HG03575 (cell line): ENCODE measurements around the gene LMO2.
"Not testable (repeated sequence)": the region's sequence is repeated elsewhere in the genome, so short reads cannot be mapped to it uniquely, and the experiment has no call there.

Experiments used
- ATAC-seq: cut with Tn5 transposase; IDR thresholded peaks from one replicate; pipeline ENCODE4 v1.9.1; 2021; ENCODE audit not compliant: unreplicated experiment, insufficient number of reproducible peaks, low FRiP score; ENCODE audit errors: extremely low read depth

Gene LMO2

GRCh38 chr11:33868647-33869461 lies 23.0 kb downstream of the LMO2 start:
- no peak for ATAC-seq

GRCh38 chr11:33867996-33868646 lies 23.8 kb downstream of the LMO2 start:
- ATAC-seq, result no peak

- ATAC-seq, result no peak
Measured at GRCh38 chr11:33867561-33867960, 24.3 kb downstream of the LMO2 start.

GRCh38 chr11:33866936-33867335 lies 24.9 kb downstream of the LMO2 start:
- ATAC-seq, result no peak

- no peak for ATAC-seq
Measured at GRCh38 chr11:33864479-33864878, 27.4 kb downstream of the LMO2 start.

- ATAC-seq, result no peak
Measured at GRCh38 chr11:33863418-33864172, 28.3 kb downstream of the LMO2 start.

GRCh38 chr11:33861941-33862589 lies 29.8 kb downstream of the LMO2 start:
- no peak for ATAC-seq

- no peak for ATAC-seq
Measured at GRCh38 chr11:33861386-33861785, 30.5 kb downstream of the LMO2 start.

GRCh38 chr11:33860926-33861325 lies 30.9 kb downstream of the LMO2 start:
- no peak for ATAC-seq

GRCh38 chr11:33859306-33859705 lies 32.6 kb downstream of the LMO2 start:
- no peak for ATAC-seq

- no peak for ATAC-seq
Measured at GRCh38 chr11:33857933-33858371, 33.9 kb downstream of the LMO2 start.

- ATAC-seq, result no peak
Measured at GRCh38 chr11:33855500-33855899, 36.4 kb downstream of the LMO2 start.

GRCh38 chr11:33848717-33849390 lies 43.0 kb downstream of the LMO2 start:
- ATAC-seq, result no peak

GRCh38 chr11:33847251-33847650 lies 44.6 kb downstream of the LMO2 start:
- ATAC-seq, result no peak

- ATAC-seq, result no peak
Measured at GRCh38 chr11:33844236-33844635, 47.6 kb downstream of the LMO2 start.

- no peak for ATAC-seq
Measured at GRCh38 chr11:33843018-33843417, 48.9 kb downstream of the LMO2 start.

GRCh38 chr11:33842236-33842915 lies 49.5 kb downstream of the LMO2 start:
- ATAC-seq, result no peak

GRCh38 chr11:33838234-33838633 lies 53.6 kb downstream of the LMO2 start:
- not testable (repeated sequence) for ATAC-seq
